Measurements from ENCODE around the gene KCNA5.

The KCNA5 gene

DNA sequence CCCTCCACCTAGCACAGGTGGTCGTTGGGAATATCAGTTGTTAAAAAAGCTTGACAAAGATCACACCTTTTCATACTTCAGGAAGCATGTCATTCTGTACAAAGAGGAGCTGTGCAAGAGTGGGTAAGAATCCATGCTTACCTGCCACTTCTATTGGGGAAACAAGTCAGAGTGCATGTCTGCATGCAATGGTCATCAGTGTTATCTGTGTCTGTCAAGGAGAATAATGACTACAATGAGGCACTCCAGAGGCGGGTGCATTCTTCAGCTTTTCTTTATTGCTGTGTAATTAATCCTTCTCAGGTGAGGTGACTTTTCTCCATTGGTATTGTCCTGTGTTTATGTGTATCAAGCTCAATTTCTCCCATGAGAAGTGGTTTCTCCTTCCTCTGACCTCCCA, 24.4 kb downstream of the KCNA5 start:
- no peak for DNase-seq

DNA sequence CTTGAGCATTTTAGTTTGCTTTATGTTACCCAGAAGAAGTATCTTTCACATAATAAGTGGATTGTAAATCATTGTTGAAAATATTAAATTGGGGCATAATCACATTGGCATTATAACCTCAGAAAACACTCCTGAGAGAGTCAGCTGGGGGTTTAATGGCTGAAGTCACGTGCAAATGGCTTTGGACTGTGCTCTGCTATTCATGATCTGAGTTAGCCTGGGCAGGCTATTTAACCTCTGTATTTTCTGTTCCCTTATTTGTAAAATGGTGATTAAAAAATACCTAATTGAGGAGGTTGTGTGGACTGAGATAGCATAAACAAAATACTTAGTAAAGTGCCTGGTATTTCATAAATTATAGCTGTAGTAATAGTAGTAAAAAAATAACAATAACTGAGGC, 24.9 kb downstream of the KCNA5 start:
- no peak for DNase-seq

DNA sequence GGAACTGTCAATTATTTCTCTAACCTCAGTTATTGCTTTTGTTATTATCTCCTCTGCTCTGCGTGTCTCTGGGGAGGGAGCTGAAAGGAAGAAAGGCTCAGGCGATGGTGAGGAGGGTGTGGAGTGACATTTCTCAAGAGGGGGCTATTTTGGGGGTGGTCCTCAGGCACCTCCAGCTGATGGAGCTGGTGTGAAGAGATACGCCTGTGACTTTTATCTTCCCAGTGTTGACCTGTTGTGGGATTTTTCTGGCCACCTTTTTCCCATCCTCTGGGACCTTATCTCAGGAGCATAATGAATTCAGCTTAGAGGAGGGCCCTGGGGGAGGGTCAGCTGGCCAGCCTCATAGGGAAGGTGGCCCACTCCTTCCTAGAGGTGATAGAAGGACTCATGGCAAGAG, 26.4 kb downstream of the KCNA5 start:
- DNase-seq: no peak

DNA sequence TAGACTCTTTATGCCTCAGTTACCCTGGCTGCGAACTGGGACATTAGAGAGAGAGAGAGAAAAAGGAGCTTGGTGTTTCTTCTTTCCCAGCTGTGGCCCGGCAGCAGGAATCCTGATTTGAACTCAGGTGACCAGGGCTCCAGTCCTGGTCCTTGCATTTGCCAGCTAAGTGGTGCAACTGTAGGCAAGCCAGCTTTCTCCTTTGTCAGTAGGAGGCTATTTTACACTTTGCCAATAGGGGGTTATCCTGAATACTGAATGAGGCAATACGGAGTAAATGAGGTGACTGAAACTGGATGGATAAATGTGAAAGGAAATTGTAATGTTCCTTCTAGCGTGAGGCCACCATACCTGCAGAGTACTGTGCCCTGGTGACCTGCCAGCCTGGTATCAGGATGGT, 27.8 kb downstream of the KCNA5 start:
- DNase-seq: no peak

DNA sequence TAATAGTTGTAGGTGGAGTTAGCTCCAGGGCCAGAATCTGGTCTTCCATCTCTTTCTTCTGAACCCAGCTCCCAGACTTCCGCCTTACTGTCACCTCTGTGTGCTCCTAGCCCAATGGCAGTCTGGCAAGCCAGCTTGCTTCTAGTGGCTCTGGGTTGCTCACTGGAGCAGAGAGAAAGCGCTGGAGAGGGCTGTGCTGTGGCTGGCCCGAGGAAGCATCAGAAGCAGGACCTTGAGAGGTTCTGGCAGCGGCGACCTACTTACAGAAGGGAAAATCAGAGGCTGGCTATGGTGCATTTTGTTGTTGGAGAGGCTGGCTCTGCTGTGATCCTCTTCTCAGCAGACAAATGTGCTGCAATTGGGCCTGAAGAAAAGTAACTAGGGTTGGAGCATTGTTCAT, 28.6 kb downstream of the KCNA5 start:
- DNase-seq: no peak

DNA sequence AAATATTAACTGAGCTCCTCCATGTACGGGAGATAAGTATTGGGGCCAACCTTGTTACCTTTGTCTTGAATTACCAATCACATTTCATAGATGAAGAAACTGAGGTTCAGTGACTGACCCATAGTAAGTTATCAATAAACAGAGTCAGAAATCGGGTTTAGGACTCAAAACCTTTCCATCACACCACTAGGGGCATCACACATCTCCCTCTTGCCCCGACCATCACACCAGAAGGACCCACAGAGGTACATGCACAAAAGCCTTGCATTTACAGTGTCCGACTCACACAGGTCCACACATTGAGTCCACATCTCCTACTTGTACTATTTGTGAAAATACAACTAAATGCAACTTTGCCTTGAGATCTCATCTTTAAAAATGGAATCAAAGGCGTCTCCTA, 29.4 kb downstream of the KCNA5 start:
- DNase-seq: no peak

DNA sequence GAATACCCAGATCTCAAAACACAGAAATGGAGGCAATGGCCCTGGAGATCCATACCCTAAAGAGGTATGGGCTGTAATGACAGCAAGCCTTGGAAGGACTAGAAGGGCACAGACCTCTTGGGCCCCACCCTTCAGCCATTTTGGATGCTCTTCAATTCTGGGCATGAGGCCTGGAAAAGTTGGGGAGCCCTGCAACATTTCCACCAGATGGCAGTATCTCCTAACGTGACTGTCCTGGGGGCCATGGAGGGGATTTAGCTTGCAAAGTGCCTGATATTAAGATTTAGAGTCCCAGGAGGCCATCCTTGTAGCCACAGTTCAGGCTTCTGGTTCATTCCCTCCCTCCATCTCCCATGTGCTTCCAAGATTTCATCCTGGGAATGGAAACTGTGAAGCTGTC, 30.2 kb downstream of the KCNA5 start:
- peak; percentile 72 for DNase-seq

DNA sequence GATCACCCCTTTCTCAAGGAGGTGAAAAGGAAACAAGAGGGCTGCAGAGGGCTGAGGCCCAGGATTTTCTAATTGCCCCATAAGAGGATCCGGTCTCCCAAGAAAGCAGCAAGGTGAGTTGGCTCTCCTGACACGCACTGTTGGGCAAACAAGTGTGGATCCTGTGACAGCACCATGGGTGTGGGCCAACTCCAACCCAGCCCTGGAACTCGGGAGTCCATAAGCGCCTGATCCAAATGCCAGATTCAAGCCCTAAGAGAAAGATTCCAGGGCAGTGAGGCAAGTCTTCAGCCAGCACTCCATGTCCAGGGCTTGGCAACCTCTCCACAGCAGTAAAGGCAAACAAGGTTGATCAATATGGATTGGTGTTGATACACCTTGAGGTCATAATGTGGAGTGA, 33.1 kb downstream of the KCNA5 start:
- peak; percentile 74 for DNase-seq

DNA sequence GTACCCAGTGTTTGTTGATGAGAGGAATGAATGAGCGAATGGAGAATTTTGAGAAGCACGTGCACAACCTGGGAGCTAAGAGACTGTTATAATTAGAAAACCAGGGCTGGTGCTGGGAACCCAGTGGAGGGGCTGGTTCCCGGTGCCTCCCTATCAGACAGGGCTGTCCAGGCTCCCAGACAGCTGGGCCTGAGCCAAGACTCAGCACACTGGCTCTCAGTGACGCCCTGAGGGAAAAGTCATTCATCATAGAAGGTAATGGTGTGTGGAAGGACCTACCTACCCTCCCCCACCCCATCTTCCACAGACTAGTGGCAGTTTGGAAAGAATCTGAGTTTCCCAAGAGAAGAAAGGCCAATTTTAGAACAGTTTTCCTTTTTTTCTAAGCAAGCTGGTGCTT, 34.7 kb downstream of the KCNA5 start:
- DNase-seq: no peak

DNA sequence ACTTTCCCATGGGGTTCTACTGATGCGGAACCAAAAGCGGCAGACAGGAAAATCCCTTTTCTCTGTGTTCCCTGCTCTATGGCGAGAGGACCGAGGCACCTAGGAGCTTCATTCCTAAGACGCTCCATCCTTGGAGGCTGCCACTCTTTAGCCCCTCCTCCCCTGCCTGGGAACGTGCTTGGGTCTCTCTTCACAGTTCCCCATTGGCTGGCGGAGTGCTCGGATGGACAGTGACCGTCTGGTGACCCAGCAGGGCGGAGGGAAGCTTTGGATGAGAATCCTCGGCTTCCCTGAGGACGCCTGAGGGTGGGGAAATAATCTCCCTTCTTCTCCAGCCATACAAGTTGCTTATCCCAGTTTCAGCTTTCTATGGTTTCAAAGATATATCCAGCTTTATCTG, 37.3 kb downstream of the KCNA5 start:
- DNase-seq: no peak

DNA sequence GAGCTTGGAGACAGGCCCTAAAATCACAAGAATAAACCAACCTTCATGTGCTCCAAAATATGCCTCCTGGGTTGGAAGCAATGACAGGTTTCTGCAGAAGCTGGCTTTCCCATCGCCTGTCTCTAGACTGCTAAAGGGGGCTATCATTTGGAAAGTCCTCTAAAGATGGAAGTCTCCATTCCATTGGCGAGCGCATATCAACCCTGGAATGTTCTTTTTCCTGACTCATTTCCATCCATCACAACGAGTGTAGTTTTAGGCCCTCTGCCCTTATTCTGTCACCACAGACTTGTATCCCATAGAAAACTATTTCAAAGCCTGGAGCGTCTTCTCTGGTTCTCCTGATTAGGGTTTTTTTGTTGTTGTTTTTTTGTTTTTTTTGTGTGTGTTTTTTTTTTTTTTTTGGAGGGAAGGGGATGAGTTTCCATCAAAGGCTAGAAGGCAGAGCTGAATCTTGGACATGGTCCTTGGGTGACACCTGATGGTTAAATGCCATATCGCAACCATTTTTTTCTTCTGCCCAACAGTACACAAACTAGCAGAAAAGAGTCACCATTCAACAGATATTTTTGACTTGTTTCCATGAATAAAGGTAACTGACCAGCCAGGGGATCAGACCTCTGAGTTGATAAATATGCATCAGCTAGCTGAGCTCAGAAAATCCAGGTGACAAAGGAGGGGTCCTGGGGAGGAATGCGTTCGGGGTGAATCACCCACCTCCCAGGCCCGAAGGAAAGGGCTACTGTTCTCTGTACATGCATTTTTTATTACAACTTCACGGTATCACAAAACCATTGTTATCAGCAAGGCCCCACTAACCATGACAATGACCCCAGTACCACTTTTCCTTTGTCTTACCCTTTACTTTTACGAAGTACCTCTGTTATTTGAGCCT, 40.5 kb downstream of the KCNA5 start:
- DNase-seq: peak; percentile 95

DNA sequence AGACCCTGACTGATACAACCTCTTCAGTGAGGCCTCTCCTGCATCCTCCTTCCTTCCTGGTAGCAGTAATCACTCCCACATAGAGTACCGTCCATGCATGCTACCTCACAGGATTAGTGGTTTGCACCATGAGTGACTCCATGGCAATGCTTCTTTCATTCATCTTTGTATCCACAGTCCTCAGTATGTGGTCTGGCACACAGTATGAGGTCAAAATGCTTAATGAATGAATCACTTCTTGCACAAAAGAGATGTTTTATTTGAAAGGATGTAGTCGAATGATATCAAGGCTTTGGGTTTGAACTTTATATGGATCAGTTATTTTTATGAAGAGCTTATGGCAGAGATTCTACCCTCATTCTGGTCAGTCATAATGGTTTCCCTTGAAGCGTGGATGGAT, 42.2 kb downstream of the KCNA5 start:
- no peak for DNase-seq

DNA sequence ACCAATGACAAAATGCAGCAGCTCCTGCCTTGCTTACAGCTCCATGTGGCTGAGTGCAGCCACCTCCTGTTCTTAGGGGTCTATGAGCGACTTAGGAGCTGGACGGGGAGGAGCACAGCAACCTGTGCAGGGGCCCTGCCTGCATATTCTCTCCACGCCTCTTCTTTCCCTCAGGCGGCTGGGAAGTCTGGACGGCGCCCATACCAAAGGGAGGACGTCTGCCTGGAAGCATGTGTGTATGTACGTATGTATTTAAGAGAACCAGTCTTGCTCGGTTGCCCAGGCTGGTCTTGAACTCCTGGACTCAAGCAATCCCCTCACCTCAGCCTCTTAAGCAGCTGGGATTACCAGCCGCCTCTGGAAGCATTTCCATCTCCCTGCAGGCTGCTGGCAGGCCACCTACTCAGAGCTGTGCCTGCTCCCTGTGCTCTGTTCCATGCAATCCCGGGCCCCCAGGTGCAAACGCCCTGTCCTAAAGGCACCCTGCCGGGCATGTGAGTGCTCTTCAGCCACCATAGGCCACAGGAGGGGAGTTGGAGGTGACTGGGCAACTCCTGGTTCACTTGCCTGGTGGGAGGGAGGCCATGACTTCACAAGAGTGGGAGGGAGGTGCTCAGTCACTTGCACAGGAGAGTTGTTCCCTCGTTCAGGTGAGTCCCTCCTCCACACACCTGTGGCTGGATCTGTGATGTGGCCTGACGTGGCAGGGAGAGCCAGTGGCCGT, 44.3 kb downstream of the KCNA5 start:
- DNase-seq: no peak

DNA sequence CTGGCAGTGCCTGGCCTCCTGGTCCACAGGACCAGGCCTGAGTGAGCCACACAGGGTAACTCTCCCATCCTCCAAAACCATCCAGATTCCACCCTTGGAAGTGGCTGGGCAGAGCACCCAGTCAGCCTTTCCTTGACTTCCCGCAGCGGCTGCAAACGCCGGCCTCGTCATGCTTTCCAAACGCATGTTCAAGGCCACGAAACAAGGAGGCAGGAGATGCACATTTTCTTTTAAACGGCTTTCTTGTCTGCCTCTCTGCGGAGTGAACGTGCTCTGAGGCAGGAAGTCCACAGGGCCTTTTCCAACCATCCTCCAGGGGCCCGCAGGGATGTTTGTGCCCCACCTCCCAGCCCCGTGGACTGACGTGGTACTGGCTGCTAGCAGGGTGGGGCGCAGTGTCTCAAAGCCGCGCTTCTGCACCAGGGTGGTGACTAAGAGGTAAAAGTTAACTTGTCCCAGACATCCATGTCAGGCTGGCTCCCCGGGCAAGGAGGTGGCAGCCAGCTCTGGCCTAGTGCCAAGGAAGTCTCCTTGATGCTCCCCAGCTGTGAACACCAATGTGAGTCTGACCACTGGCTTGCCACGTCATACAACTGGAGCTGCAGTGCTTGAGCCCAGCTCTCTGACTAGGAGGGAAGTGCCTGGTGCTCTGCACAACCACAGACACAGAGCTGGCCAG, 45.0 kb downstream of the KCNA5 start:
- peak; percentile 74 for DNase-seq

DNA sequence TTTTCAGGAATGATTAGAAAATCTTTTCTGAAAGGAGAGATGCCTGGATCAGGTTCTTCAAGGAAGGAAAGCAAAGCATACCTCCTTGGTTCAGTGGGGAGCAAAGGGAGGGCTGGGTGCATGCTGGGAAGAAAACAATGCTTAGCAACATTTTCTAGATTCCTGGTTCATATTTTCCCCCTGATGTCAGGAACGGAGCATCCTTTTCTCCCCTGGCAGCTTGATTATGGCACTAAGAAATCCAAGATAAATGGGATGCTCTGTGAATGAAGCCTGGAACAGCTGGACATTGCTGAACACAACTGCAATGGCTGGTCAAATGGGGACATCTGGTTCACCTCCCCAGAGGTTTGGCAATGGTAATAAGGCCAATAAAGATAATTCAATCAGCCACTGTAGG, 50.9 kb downstream of the KCNA5 start:
- no peak for DNase-seq

DNA sequence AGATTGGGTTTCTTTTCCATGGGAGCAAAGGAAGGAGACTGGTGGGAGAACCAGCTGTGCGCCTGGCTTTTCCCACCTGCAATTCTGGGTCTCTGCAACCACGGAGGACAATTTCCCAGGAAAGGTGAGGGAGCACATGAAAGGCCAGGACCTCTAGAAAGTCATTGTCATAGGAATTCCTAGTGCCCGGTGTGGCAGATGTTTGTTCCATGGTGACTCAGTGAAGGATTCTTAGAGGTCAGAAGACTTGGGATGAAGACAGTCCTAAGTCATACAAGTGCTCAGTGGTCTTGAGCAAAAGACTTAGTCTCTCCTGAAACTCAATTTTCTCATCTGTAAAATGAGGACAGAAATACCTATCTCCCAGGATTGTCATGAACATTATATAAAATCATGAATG, 51.3 kb downstream of the KCNA5 start:
- no peak for DNase-seq
